IPS-NIHi11 (cell line): ENCODE results near the gene ABHD5.

Source experiments
- DNase-seq: peaks from one replicate; pipeline ENCODE4 v3.0.0; 2012; ENCODE audit warnings: mixed read lengths, low spot score

The ABHD5 gene

GRCh38 chr3:43718296-43718695, 27.6 kb downstream of the ABHD5 start:
- DNase-seq: no peak

GRCh38 chr3:43723121-43723734, 32.5 kb downstream of the ABHD5 start:
- DNase-seq: no peak

DNA sequence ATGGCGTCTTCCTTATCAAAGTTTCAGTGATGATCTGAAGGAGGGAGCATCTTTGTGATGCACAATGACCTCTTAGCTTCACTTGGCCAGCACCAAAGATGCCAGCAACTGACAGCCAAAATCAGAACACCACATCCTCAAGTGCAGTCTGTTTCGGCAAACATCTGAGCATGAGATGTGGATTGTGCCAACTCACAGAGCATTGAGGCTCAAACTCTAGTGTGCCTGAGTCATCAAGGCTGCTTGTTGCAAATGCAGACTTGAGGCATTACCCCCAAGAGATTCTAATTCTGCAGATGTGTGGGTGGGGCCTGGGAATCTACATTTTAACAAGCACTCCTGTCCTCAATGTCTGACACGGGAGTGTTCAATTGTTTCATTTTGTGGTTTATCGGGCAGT, 35.8 kb downstream of the ABHD5 start:
- DNase-seq: no peak

GRCh38 chr3:43727930-43728329, 37.2 kb downstream of the ABHD5 start:
- no peak for DNase-seq

- no peak for DNase-seq
Observed at GRCh38 chr3:43728476-43728875, 37.7 kb downstream of the ABHD5 start.

- DNase-seq: no peak
Observed at GRCh38 chr3:43728947-43729346, 38.2 kb downstream of the ABHD5 start.

- peak; percentile 46 for DNase-seq
Observed at GRCh38 chr3:43729707-43730414, 39.1 kb downstream of the ABHD5 start.

DNA sequence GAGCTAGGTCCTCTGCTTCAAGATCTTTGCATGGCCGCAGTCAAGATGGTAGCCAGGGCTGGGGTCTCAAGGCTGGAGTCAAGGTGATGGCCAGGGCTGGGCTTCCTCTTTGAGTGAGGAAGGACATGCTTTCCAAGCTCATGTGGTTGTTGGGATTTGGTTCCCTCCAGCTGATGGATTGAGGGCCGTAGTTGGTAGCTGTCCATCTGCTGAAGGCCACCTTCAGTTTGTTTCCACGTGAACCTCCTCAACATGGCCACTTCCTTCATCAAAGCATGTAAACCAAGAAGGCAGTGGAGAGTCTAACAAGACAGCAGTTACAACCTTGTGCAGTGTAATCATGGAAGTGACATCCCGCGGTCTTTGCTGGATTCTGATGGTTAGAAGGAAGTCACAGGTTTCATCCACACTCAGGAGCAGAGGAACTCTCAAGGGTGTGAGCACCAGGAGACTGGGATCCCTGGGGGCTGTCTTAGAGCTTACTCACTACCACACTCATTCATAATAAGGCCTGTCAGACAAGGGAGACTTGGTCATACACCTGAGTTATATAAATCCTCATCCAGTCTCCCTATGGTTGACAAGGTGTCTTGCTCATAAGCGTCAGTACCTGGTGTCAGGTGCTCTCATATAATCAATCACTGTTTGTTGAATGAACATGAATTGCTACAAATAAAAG, 42.1 kb downstream of the ABHD5 start:
- DNase-seq: no peak

GRCh38 chr3:43733459-43734384, 43.0 kb downstream of the ABHD5 start:
- DNase-seq: peak; percentile 50

DNA sequence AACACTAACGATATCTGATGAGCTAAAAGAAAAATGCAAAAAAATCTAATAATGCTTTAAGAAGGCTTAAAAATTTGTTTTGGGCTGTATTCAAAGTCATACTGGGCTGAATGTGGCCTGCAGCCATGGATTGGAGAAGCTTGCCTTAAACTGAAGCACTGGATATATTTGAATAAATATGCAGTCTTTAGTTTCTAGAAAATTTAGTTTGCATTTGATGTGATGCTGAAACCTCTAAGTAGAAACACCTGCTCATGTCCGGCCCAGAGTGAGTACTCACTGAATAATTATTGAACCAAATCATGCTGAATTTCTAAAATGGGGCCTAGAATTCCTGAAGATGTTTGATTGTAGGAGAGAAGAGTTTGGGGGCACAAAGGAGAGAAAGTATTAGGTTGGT, 43.9 kb downstream of the ABHD5 start:
- no peak for DNase-seq

- no peak for DNase-seq
Observed at GRCh38 chr3:43735618-43736017, 44.9 kb downstream of the ABHD5 start.

- DNase-seq: no peak
Observed at GRCh38 chr3:43736558-43737440, 46.1 kb downstream of the ABHD5 start.

DNA sequence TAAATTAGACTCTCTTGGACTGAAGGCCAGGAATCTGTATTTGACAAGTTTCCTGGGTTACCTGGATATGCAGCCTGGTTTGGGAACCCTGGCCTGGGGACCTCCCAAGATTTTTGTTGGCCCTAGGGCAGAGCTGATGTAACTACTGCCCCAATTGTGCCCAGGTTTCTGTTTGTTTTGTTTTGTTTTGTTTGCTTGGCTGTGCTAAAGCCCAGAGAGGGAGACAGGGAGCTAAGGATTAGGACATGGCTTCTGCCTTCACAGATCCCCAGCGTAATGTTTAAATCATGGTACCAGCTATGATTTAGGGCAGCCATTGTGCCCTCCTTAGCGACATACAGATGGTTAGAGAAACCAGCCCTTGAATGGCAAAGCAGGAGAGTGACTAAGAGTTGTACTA, 47.6 kb downstream of the ABHD5 start:
- no peak for DNase-seq

DNA sequence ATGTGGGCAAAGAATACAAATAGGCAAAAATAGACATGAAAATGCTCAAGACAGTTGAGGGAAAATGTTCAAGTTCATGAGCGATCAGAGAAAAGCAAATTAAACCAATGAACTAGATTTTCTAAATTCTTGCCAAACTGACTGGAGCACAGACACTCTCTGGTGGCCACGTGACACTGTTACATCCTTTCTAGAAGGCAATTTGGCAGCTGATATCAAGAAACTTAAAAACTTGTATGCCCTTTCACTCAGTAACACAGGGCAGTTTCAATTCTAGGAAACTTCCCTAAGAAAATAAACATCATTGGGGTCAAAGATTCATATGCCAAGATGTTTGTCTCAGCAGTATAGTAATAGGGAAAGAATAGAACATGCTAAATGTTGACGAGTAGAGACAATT, 52.2 kb downstream of the ABHD5 start:
- no peak for DNase-seq

- DNase-seq: no peak
Observed at GRCh38 chr3:43747641-43748040, 56.9 kb downstream of the ABHD5 start.

DNA sequence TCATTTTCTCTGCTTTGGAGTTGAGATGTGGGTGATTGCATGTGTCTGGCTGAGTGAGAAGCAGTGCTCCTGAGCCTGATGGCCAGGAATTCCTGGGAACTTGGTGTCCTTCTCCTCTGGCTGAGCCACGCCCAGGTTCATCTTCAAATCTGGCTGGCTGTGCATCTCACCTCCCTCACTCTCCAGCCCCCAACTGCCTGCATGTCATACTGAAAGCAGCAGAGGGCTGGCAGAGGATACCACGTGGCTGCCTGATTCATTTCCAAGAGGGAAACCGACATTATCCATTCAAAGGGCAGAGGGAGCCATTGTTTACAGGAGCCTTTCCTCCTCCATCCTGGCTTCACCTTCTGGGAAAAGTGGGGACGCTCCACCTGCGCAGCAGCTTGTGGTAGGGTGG, 57.4 kb downstream of the ABHD5 start:
- DNase-seq: no peak

DNA sequence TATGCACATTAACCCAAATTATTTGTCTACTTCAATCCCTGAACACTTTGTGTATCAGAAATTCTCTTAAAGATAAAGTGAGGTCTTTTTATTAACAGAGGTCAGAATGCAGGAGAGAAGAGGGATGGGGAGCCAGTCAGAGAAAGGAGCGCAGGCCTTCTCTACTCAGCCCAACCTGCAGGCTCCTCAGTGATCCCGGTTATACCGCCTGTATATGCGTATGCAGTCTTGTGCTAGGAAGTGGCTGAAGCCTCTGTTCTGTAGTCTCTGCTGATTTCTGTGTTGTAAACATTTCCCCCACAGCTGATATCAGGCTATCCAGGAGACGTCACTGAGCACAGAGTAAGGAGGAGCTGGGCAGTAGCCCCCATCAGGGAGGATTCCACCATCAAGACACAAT, 57.9 kb downstream of the ABHD5 start:
- no peak for DNase-seq

GRCh38 chr3:43752905-43753304, 62.2 kb downstream of the ABHD5 start:
- DNase-seq: no peak

DNA sequence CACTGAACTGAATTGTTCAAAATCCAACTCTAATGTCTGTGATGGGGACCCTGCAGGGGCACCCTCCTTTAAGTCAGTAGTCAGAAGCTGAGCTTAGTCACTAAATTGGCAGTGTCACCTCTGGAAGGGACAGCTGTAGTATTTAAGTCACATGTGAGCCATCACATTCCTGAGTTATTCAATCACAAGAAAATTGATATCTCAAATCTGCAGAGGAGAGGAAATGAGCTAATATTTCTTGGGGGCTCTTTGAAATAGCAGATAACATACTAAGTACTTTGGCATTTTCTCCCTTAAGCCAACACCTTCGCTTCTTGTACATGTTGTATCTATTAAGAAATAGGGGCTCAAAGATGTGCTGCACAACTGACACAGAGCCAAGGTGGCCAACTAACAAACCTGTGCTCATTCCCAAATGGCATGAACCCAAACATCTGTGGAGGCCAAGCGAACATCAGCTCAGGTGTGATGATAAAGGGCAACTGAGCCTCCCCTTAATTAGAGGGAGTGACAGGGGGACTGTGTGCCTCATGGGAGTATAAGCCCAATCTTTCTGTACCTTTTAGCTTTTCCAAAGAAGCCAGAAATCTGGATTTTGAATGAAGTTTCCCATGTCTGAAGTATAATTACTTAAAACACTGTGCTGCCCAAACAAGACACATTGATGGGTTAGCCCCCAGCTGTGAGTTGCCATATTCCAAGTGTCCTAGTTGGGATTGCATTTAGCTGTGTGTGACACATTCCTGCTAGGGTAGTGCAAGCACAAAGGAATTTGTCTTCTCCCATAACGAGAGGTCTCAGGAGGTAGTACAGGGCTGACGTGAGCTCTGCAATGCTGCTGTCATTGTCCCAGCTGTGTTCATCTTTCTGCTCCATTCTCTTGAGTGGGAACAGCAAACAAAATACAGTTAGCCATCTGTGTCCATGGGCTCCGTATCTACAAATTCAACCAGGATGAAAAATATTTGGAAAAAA, 63.3 kb downstream of the ABHD5 start:
- DNase-seq: no peak
